Ovary (tissue), 3 donors: ENCODE measurements around the gene COL7A1.

Source experiments
- CTCF ChIP-seq, 3 donors: fragments of 450-650 bp in 2 of 3; fragments of 200-600 bp in 1 of 3; IDR thresholded peaks; one replicate each; pipeline versions ENCODE4 v1.5.1 to v1.8.0; 2016 to 2022; ENCODE audit warnings: antibody characterized with exemption in 3 of 3, mild to moderate bottlenecking in 1 of 3
- EP300 ChIP-seq: sonication (generic); formaldehyde crosslinking; IDR thresholded peaks from one replicate; pipeline ENCODE4 v1.6.1; 2017; ENCODE audit warnings: antibody characterized with exemption
- POLR2A ChIP-seq: fragments of 450-650 bp; IDR thresholded peaks from one replicate; pipeline ENCODE4 v1.6.1; 2017; ENCODE audit warnings: antibody characterized with exemption, mild to moderate bottlenecking, moderate library complexity
- donor health status: DM: no; HTN: no; CAD: no.

- TF ChIP-seq CTCF (IDR thresholded peaks at IDR 0.05) (no peak), POLR2A (no peak), EP300 (no peak)
Observed at GRCh38 chr3:48624767-48625166, 29.6 kb upstream of the COL7A1 start.
